Keratinocyte (primary cell): ENCODE data around the gene SLC16A14. TPM values are rescaled to one million over a fixed set of nuclear protein-coding genes. Genes with fewer than 3 reads are reported as not detected.

Experiments
- DNase-seq: peaks from one replicate; pipeline ENCODE4 v3.0.0-alpha.2; 2011; ENCODE audit warnings: low read depth, missing footprints, low spot score
- FAIRE-seq: peaks from 2 replicates; lab custom pipeline; 2011; peaks lifted over from hg19 to GRCh38; lab: Jason Lieb, UNC
- H2AFZ ChIP-seq: 2 replicates; pipeline ENCODE4 v1.6.0; 2012; ENCODE audit warnings: low read length, control low read depth, inconsistent platforms; ENCODE audit not compliant: control insufficient read depth
- H3K27ac ChIP-seq: 2 replicates; pipeline ENCODE4 v1.5.1; 2011; ENCODE audit warnings: low read length; ENCODE audit not compliant: control insufficient read depth, insufficient read depth
- H3K27me3 ChIP-seq: 3 replicates; pipeline ENCODE4 v1.6.0; 2011; ENCODE audit warnings: low read length; ENCODE audit not compliant: control insufficient read depth, insufficient read depth; ENCODE audit errors: extremely low read depth
- H3K36me3 ChIP-seq, 2 experiments: 2 replicates in 1 of 2; 3 replicates in 1 of 2; pipeline ENCODE4 v1.5.1; 2011; ENCODE audit warnings: low read length in 2 of 2, mild to moderate bottlenecking in 1 of 2; ENCODE audit not compliant: control insufficient read depth in 2 of 2, insufficient read depth in 2 of 2; ENCODE audit errors: extremely low read depth in 1 of 2
- H3K4me1 ChIP-seq: 3 replicates; pipeline ENCODE4 v1.5.1; 2011; ENCODE audit warnings: low read length; ENCODE audit not compliant: control insufficient read depth, insufficient read depth; ENCODE audit errors: extremely low read depth
- H3K4me2 ChIP-seq: 3 replicates; pipeline ENCODE4 v1.6.0; 2011; ENCODE audit warnings: low read depth, low read length; ENCODE audit not compliant: control insufficient read depth, insufficient read depth; ENCODE audit errors: extremely low read depth
- H3K4me3 ChIP-seq, 3 experiments: fragments of 200-600 bp in 1 of 3; sonication (generic) in 1 of 3; 2 replicates in 2 of 3; 3 replicates in 1 of 3; pipeline ENCODE4 v1.5.1; 2011 to 2016; ENCODE audit warnings: low read length in 3 of 3, mild to moderate bottlenecking in 3 of 3, control low read depth in 2 of 3, inconsistent platforms in 1 of 3, low read depth in 1 of 3, mixed read lengths in 1 of 3, mixed run types in 1 of 3, moderate library complexity in 1 of 3; ENCODE audit not compliant: control insufficient read depth in 2 of 3, insufficient read depth in 2 of 3; ENCODE audit errors: extremely low read depth in 1 of 3
- H3K79me2 ChIP-seq: 2 replicates; pipeline ENCODE4 v1.6.0; 2012; ENCODE audit warnings: low read length; ENCODE audit not compliant: control insufficient read depth, insufficient read depth
- H3K9ac ChIP-seq: 3 replicates; pipeline ENCODE4 v1.6.0; 2011; ENCODE audit warnings: low read length; ENCODE audit not compliant: control insufficient read depth, insufficient read depth; ENCODE audit errors: extremely low read depth
- H3K9me1 ChIP-seq: 3 replicates; pipeline ENCODE4 v1.6.0; 2011; ENCODE audit warnings: low read length; ENCODE audit not compliant: control insufficient read depth, insufficient read depth; ENCODE audit errors: extremely low read depth
- H3K9me3 ChIP-seq: 2 replicates; pipeline ENCODE4 v1.5.1; 2012; ENCODE audit warnings: low read depth, low read length; ENCODE audit not compliant: control insufficient read depth
- H4K20me1 ChIP-seq: 3 replicates; pipeline ENCODE4 v1.6.0; 2011; ENCODE audit warnings: low read length; ENCODE audit not compliant: control insufficient read depth, insufficient read depth; ENCODE audit errors: extremely low read depth
- EZH2 ChIP-seq: IDR thresholded peaks from one replicate; pipeline ENCODE4 v1.6.1; 2012; ENCODE audit warnings: inconsistent platforms, mild to moderate bottlenecking, low read length, moderate library complexity
- dilution Hi-C: fragments of 300-500 bp; cut with MboI; formaldehyde crosslinking; loops from one replicate; pipeline ENCODE4 v1.7.0; 2020; ENCODE audit warnings: low sequenced_read_pairs; ENCODE audit not compliant: extremely low pct_ligation_motif_present
- polyA plus RNA-seq, 5 experiments: library from polyadenylated mRNA; depleted of rRNA in 3 of 5; stranded (reverse) in 3 of 5; stranded (forward) in 1 of 5; unstranded in 1 of 5; fragments of >200 nt; gene quantifications; 1 replicate in 1 of 5; 2 replicates in 3 of 5; 3 replicates in 1 of 5; pipeline versions ENCODE4 v1.2.1 to v1.2.3, GENCODE V29; 2011 to 2012; ENCODE audit warnings: missing spikeins in 2 of 5, low read depth in 1 of 5, low replicate concordance in 1 of 5
- TF ChIP-seq, protein P1 (sequence below), 3 experiments: IDR thresholded peaks in 1 of 3; conservative IDR thresholded peaks in 1 of 3; optimal IDR thresholded peaks in 1 of 3; 2 replicates in 2 of 3; 3 replicates in 1 of 3; pipeline versions ENCODE3 to v1.5.1; 2011; ENCODE audit warnings: low read length in 3 of 3, mild to moderate bottlenecking in 3 of 3, moderate library complexity in 2 of 3, control low read depth in 1 of 3, inconsistent platforms in 1 of 3; ENCODE audit not compliant: insufficient read depth in 2 of 3; ENCODE audit errors: extremely low read depth in 1 of 3

The SLC16A14 gene
- polyA plus RNA-seq, 1 donor (not counting 4 experiments of a cell fraction or from before 2014, with no cell fraction given): 0.97 TPM

DNA sequence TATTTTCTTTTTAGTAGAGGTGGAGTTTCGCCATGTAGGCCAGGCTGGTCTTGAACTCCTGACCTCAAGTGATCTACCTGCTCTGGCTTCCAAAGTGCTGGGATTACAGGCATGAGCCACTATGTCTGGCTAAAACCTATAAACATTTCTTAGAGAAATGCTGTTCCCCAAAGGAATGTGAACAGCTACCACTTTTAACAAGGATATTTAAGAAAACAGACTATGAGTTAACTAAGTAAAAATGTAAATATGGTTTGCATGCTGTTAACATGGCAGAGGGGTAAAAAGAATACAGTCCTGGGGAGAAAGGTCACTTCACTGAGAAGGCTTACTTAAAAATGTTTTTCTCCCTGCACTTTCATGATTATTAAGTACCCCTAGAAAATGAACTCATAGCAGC, 57.1 kb downstream of the SLC16A14 start:
- Histone ChIP-seq H3K9me3 (no peaks in the 10 kb centered on the region), H3K4me3 (no peak overlapping the region), H2AFZ (no peak overlapping the region), H3K79me2 (no peaks in the 10 kb centered on the region), H3K9ac (no peak overlapping the region), H3K4me2 (no peak overlapping the region), H3K27me3 (no peaks in the 10 kb centered on the region), H3K4me1 (no peaks in the 10 kb centered on the region), H3K27ac (no peak overlapping the region), H4K20me1 (no peaks in the 10 kb centered on the region), H3K9me1 (no peaks in the 10 kb centered on the region), H3K36me3 (no peaks in the 10 kb centered on the region)
- DNase-seq: no peak
- no peak for FAIRE-seq
- TF ChIP-seq EZH2: no peak
- TF ChIP-seq, protein P1, sequence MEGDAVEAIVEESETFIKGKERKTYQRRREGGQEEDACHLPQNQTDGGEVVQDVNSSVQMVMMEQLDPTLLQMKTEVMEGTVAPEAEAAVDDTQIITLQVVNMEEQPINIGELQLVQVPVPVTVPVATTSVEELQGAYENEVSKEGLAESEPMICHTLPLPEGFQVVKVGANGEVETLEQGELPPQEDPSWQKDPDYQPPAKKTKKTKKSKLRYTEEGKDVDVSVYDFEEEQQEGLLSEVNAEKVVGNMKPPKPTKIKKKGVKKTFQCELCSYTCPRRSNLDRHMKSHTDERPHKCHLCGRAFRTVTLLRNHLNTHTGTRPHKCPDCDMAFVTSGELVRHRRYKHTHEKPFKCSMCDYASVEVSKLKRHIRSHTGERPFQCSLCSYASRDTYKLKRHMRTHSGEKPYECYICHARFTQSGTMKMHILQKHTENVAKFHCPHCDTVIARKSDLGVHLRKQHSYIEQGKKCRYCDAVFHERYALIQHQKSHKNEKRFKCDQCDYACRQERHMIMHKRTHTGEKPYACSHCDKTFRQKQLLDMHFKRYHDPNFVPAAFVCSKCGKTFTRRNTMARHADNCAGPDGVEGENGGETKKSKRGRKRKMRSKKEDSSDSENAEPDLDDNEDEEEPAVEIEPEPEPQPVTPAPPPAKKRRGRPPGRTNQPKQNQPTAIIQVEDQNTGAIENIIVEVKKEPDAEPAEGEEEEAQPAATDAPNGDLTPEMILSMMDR (optimal IDR thresholded peaks at IDR 0.05 in 1 of 3, IDR thresholded peaks at IDR 0.05 in 1 of 3, conservative IDR thresholded peaks at IDR 0.05 in 1 of 3; ENCODE audit: extremely low read depth in 1 of 3, insufficient read depth in 2 of 3, low read length in 3 of 3): no peak
- dilution Hi-C loops: no loop called here

GRCh38 chr2:230010501-230010900, 58.2 kb downstream of the SLC16A14 start:
- FAIRE-seq (no peak), DNase-seq (no peak)
- Histone ChIP-seq H3K9me3 (no peaks in the 10 kb centered on the region), H3K36me3 (no peaks in the 10 kb centered on the region), H3K9ac (no peak overlapping the region), H2AFZ (no peak overlapping the region), H3K9me1 (no peaks in the 10 kb centered on the region), H3K27ac (no peak overlapping the region), H3K4me2 (no peak overlapping the region), H3K4me1 (no peaks in the 10 kb centered on the region), H4K20me1 (no peaks in the 10 kb centered on the region), H3K27me3 (no peaks in the 10 kb centered on the region), H3K4me3 (no peak overlapping the region), H3K79me2 (no peaks in the 10 kb centered on the region)
- TF ChIP-seq, protein P1 (optimal IDR thresholded peaks at IDR 0.05 in 1 of 3, IDR thresholded peaks at IDR 0.05 in 1 of 3, conservative IDR thresholded peaks at IDR 0.05 in 1 of 3; ENCODE audit: extremely low read depth in 1 of 3, insufficient read depth in 2 of 3, low read length in 3 of 3): no peak
- no peak for TF ChIP-seq EZH2
- dilution Hi-C loops: no loop called here
